Measurements from ENCODE around the gene SH3BP4. TPM values are rescaled to one million over a fixed set of nuclear protein-coding genes. Genes with fewer than 3 reads are reported as not detected.

SH3BP4 gene
- total RNA-seq, 1 experiment from 2014 or later: 93.8 TPM

GRCh38 chr2:234967201-234967869, 15.5 kb downstream of the SH3BP4 start:
- Histone ChIP-seq H3K4me1 (ENCODE audit: insufficient read depth, low read length) (peaks cover 25% of the 10 kb centered on the region; the same call in 1 of the 2 replicates), H3K79me2 (ENCODE audit: insufficient read depth, low read length) (peaks cover 22% of the 10 kb centered on the region; the same call in 1 of the 2 replicates), H2BK20ac (ENCODE audit: low read depth, low read length, poor library complexity, severe bottlenecking) (no peak overlapping the region), H3K18ac (ENCODE audit: insufficient read length, low read depth, low read length) (no peak overlapping the region), H2AK5ac (ENCODE audit: insufficient read length, low read length) (no peak overlapping the region), H3K9ac (ENCODE audit: extremely low read depth, insufficient read length, low read length) (no peak overlapping the region), H2BK5ac (ENCODE audit: insufficient read length, low read length) (no peak overlapping the region), H3K79me1 (ENCODE audit: insufficient read depth, low read depth, low read length, poor library complexity, severe bottlenecking) (peaks cover 11% of the 10 kb centered on the region), H2BK12ac (ENCODE audit: insufficient read length, low read depth, low read length) (no peak overlapping the region), H3K9me3 (ENCODE audit: control insufficient read depth, low read depth, low read length) (no peaks in the 10 kb centered on the region), H3K56ac (ENCODE audit: insufficient read length, low read depth, low read length) (no peak overlapping the region), H4K20me1 (ENCODE audit: control insufficient read depth, insufficient read depth, insufficient read length) (peaks cover 2% of the 10 kb centered on the region), H3K27ac (ENCODE audit: insufficient read length, low read depth, low read length) (no peak overlapping the region), H3K23ac (ENCODE audit: insufficient read length, low read depth, low read length) (no peak overlapping the region), H3K4me2 (ENCODE audit: insufficient read depth, insufficient read length, low read length) (no peak overlapping the region), H3K23me2 (ENCODE audit: insufficient read length, low read depth, low read length, poor library complexity, severe bottlenecking) (peaks cover 3% of the 10 kb centered on the region), H2BK120ac (ENCODE audit: low read depth, low read length, poor library complexity, severe bottlenecking) (no peak overlapping the region), H3K27me3 (ENCODE audit: insufficient read depth, low read length) (no peaks in the 10 kb centered on the region), H3K14ac (ENCODE audit: insufficient read depth, low read length) (no peak overlapping the region; the same call in 1 of the 2 replicates), H4K8ac (replicated peaks; ENCODE audit: insufficient read length, low read depth, low read length) (no peak overlapping the region), H4K5ac (ENCODE audit: insufficient read length, low read depth, low read length) (no peak overlapping the region), H3T11ph (ENCODE audit: low read length) (no peak overlapping the region), H2AFZ (ENCODE audit: low read length) (no peak overlapping the region), H2BK15ac (ENCODE audit: low read depth, low read length) (no peak overlapping the region), H3K4ac (ENCODE audit: low read depth, low read length) (no peak overlapping the region), H4K91ac (ENCODE audit: insufficient read length, low read depth, low read length) (no peak overlapping the region)
- Mint-ChIP-seq H3K27me3 (ENCODE audit: low read depth) (no peaks in the 10 kb centered on the region), H3K4me3 (no peak overlapping the region), H3K9me3 (no peaks in the 10 kb centered on the region), H3K27ac (no peak overlapping the region), H3K36me3 (ENCODE audit: insufficient read depth in 1 of 3, low read depth in 3 of 3) (peaks cover 10 to 37% (median 20%) of the 10 kb centered on the region in 3 experiments; a peak in 6 of 7 replicates), H3K4me1 (peaks cover 67 to 74% of the 10 kb centered on the region in 2 experiments)
- DNase-seq: no peak
- no peak for TF ChIP-seq CTCF (conservative IDR thresholded peaks at IDR 0.05)
- no CpG with 5 or more reads among the region's 14 CpGs for WGBS (ENCODE audit: extremely low coverage, insufficient read length, low lambda C conversion rate)
